ENCODE measurements around the gene MB. TPM values are rescaled to one million over a fixed set of nuclear protein-coding genes. Genes with fewer than 3 reads are reported as not detected.

The MB gene
- total and polyA plus RNA-seq, 2 donors from 2014 or later, result 0.84 TPM; not detected in 1

DNA sequence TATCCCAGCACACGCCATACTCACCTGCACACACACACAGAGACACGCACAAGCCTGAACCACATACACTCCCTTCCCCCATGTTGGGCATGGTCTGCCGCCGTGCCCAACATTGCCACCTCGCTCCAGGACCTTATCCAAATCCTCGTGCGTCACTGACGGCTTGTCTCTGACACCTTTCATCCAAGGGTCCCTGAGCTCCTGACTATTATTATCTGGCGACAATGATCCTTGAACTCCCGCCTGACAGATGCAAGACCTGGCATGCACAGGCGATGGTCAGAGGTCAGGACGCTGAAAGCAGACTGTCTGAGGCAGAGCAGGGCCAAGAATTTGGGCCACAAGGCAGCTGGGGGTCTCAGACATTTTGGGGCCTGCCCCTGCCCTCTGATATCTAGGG is 4.2 kb downstream of the MB start:
- DNase-seq (peak in 1 of 5 donors; percentile 34), FAIRE-seq (no peak)
- H3K4me1 ChIP-seq (ENCODE audit: control insufficient read depth in 2 of 3, insufficient read depth in 2 of 3, low read depth in 1 of 3, low read length in 3 of 3), result no peaks in the 10 kb centered on the region
- TF ChIP-seq, protein P1, sequence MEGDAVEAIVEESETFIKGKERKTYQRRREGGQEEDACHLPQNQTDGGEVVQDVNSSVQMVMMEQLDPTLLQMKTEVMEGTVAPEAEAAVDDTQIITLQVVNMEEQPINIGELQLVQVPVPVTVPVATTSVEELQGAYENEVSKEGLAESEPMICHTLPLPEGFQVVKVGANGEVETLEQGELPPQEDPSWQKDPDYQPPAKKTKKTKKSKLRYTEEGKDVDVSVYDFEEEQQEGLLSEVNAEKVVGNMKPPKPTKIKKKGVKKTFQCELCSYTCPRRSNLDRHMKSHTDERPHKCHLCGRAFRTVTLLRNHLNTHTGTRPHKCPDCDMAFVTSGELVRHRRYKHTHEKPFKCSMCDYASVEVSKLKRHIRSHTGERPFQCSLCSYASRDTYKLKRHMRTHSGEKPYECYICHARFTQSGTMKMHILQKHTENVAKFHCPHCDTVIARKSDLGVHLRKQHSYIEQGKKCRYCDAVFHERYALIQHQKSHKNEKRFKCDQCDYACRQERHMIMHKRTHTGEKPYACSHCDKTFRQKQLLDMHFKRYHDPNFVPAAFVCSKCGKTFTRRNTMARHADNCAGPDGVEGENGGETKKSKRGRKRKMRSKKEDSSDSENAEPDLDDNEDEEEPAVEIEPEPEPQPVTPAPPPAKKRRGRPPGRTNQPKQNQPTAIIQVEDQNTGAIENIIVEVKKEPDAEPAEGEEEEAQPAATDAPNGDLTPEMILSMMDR (IDR thresholded peaks at IDR 0.05; ENCODE audit: borderline replicate concordance, extremely low read depth, insufficient read depth), result no peak
- no peak overlapping the region for H3K27ac ChIP-seq (ENCODE audit: low read depth in 2 of 2, low read length in 2 of 2)
- no peak overlapping the region for H3K9ac ChIP-seq (ENCODE audit: low read length in 3 of 3)
- no peak overlapping the region for H3K4me3 ChIP-seq (ENCODE audit: low read length in 3 of 3)
- no peaks in the 10 kb centered on the region for H3K36me3 ChIP-seq (ENCODE audit: control insufficient read depth in 2 of 3, insufficient read depth in 3 of 3, low read length in 3 of 3)
- intact Hi-C loops (cut with DNase I), result no loop called here
- H3K27me3 ChIP-seq (ENCODE audit: control insufficient read depth, insufficient read depth, low read length), result no peaks in the 10 kb centered on the region
- H3K9me3 ChIP-seq (ENCODE audit: control insufficient read depth in 2 of 3, insufficient read depth in 1 of 3, low read length in 3 of 3), result no peaks in the 10 kb centered on the region

DNA sequence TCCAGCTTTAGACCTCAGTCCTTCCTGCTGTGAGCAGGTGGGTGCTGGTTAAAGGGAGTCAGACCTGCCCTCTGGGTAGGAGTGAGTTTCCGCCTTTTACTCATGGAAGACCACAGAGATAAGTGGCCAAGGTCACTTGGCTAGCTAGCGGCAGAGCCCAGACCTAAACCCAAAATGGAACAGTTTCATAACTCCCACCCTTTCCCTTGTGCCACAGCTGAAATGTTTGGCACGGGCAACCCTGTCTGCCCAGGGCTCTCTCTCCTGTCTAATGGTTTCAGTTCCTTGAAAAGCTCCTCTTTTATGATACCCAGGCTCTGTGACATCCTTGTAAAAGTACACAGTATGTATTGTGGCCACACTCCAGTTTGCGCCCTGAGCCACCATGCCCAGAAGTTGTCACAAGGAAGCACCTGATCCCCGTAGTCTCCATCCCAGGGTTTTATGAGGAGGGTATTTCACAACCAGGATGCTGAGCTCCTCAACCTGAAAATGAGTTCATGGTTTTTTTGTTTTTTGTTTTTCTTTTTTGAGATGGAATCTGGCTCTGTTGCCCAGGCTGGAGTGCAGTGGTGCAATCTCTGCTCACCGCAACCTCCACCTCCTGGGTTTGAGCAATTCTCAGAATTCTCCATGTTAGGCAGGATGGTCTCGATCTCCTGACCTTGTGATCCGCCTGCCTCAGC is 5.1 kb downstream of the MB start:
- TF ChIP-seq, protein P1 (IDR thresholded peaks at IDR 0.05; ENCODE audit: borderline replicate concordance, extremely low read depth, insufficient read depth), result no peak
- Histone ChIP-seq H3K27me3 (ENCODE audit: control insufficient read depth, insufficient read depth, low read length) (no peaks in the 10 kb centered on the region), H3K4me1 (ENCODE audit: control insufficient read depth in 2 of 3, insufficient read depth in 2 of 3, low read depth in 1 of 3, low read length in 3 of 3) (no peaks in the 10 kb centered on the region), H3K27ac (ENCODE audit: low read depth in 2 of 2, low read length in 2 of 2) (no peak overlapping the region), H3K9me3 (ENCODE audit: control insufficient read depth in 2 of 3, insufficient read depth in 1 of 3, low read length in 3 of 3) (no peaks in the 10 kb centered on the region), H3K9ac (ENCODE audit: low read length in 3 of 3) (no peak overlapping the region), H3K4me3 (ENCODE audit: low read length in 3 of 3) (no peak overlapping the region), H3K36me3 (ENCODE audit: control insufficient read depth in 2 of 3, insufficient read depth in 3 of 3, low read length in 3 of 3) (no peaks in the 10 kb centered on the region)
- DNase-seq (peak in 1 of 5 donors; percentile 14), FAIRE-seq (no peak)
- intact Hi-C loops (cut with DNase I), result no loop called here

DNA sequence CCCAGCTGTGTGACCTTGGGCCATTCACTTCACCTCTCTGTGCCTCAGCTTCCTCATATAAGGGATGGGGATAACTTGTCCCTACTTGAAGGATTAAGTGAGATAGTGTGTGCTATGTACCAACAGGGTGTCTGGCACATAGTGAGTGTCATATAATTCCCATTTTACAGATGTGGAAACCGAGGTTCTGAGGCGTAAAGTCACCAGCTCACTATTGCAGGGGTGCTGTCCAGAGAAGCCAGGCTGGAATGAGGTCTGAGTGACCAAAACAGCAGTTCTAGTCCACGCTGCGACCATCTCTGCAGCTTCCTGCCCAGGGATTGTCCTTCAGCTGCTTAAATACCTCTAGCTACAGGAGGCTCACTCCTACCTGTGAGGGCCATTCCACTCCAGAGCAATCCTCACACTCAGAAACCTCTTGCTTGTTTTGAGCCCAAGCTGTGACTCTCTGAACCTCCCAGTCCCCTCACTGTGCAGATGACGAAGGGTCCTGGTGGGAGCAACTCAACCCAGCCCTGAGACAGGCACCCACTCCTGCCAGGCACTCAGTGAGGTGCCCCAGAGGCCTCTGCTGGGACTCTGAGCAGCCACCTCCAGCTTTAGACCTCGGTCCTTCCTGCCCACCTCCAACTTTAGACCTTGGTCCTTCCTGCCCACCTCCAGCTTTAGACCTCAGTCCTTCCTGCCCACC is 5.8 kb downstream of the MB start:
- intact Hi-C loops (cut with DNase I), result no loop called here
- peak in 1 of 5 donors; percentile 37 for DNase-seq
- Histone ChIP-seq H3K9me3 (ENCODE audit: control insufficient read depth in 2 of 3, insufficient read depth in 1 of 3, low read length in 3 of 3) (no peaks in the 10 kb centered on the region), H3K9ac (ENCODE audit: low read length in 3 of 3) (no peak overlapping the region), H3K36me3 (ENCODE audit: control insufficient read depth in 2 of 3, insufficient read depth in 3 of 3, low read length in 3 of 3) (no peaks in the 10 kb centered on the region), H3K4me3 (ENCODE audit: low read length in 3 of 3) (no peak overlapping the region), H3K4me1 (ENCODE audit: control insufficient read depth in 2 of 3, insufficient read depth in 2 of 3, low read depth in 1 of 3, low read length in 3 of 3) (no peaks in the 10 kb centered on the region), H3K27me3 (ENCODE audit: control insufficient read depth, insufficient read depth, low read length) (no peaks in the 10 kb centered on the region), H3K27ac (ENCODE audit: low read depth in 2 of 2, low read length in 2 of 2) (no peak overlapping the region)
- no peak for FAIRE-seq
- TF ChIP-seq, protein P1 (IDR thresholded peaks at IDR 0.05; ENCODE audit: borderline replicate concordance, extremely low read depth, insufficient read depth), result no peak
